WI38 (cell line): Measurements from ENCODE around the gene LIPJ.

ENCODE experiments used
- H3K4me3 ChIP-seq: 2 replicates; pipeline ENCODE4 v1.5.1; 2011; ENCODE audit warnings: low read depth, mild to moderate bottlenecking, control low read depth, low read length
- TF ChIP-seq, protein P1 (sequence below): IDR thresholded peaks from 2 replicates; pipeline ENCODE4 v1.5.1; 2012; ENCODE audit warnings: low read depth, mild to moderate bottlenecking, control low read depth, low read length

LIPJ gene

DNA sequence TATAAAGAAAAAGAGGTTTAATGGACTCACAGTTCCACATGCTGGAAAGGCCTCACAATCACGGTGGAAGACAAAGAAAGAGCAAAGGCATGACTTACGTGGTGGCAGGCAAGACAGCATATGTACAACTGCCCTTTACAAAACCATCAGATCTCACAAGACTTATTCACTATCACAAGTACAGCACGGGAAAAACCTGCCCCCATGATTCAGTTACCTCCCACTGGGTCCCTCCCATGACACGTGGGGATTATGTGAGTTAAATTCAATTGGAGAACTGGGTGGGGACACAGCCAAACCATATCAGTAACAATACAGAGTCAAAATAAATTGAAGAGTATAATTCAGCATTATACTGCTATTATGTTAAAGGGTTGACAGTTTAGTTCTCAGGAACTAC lies 41.2 kb upstream of the LIPJ start:
- no peak overlapping the region for H3K4me3 ChIP-seq
- TF ChIP-seq, protein P1, sequence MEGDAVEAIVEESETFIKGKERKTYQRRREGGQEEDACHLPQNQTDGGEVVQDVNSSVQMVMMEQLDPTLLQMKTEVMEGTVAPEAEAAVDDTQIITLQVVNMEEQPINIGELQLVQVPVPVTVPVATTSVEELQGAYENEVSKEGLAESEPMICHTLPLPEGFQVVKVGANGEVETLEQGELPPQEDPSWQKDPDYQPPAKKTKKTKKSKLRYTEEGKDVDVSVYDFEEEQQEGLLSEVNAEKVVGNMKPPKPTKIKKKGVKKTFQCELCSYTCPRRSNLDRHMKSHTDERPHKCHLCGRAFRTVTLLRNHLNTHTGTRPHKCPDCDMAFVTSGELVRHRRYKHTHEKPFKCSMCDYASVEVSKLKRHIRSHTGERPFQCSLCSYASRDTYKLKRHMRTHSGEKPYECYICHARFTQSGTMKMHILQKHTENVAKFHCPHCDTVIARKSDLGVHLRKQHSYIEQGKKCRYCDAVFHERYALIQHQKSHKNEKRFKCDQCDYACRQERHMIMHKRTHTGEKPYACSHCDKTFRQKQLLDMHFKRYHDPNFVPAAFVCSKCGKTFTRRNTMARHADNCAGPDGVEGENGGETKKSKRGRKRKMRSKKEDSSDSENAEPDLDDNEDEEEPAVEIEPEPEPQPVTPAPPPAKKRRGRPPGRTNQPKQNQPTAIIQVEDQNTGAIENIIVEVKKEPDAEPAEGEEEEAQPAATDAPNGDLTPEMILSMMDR, result no peak

DNA sequence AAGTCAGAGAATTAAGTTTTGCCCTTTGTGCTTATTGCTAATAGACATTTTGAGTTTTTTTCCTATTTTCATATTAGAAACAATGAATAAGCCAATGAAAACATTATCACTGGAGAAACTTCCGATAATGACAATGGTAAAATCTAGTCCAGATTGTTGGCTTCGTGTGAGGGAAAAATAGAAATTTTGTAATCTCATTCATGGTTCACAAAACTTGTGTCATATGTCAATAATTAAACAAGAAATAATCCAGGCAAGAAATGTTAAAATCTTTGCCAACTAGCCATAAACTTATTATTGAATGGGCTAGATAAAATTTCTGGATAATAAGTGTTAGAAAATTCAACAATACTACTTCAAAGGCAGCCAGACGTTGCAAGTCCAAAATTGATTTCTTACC lies 40.1 kb upstream of the LIPJ start:
- TF ChIP-seq, protein P1, result no peak
- no peak overlapping the region for H3K4me3 ChIP-seq

DNA sequence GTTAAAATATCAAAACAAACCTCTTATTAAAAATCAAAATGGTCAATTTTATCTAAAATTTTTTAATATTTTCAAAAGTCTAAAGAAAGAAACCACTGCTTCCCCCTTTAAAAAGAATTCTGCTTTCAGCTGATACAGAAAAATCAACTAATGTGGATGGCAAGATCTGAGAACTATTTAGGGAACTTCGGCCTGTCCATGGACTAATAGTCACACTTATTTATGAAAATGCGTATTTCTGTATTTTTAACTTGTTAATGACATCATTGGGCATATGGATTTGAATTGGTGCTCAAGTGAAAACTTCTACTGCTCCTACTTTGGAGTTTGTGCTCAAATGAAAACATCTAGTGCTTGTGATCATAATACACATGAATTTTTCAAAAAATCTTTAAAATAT lies 35.3 kb upstream of the LIPJ start:
- H3K4me3 ChIP-seq, result no peak overlapping the region
- TF ChIP-seq, protein P1, result no peak

DNA sequence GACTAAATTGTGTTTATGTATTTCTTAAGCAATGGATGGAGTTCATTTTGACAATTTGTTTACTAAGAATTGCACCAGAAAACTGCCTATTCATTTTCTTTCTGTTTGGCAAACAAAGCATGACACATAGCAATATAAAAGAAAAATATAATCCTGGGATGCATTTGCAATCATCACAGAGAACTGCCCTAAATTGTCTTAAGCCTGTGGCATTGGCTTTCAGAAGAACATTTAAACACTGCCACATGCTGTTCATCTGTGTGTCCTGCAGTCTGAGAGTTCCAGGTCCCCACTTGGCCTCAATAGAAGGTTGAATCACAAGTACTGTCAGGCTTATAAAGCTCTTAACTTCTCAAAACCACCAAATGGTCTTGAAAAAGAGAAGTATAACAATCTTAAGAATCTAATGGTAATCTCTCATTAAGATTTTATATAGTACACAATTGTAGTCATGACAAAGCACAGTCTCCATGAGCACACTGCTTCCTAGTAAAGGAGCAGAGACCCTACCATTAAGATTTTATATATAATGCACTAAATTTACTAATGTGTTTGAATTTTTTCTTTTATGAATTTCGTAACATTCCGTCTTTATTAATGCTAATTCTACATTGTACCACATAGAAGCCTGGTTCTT lies 33.3 kb upstream of the LIPJ start:
- H3K4me3 ChIP-seq, result no peak overlapping the region
- TF ChIP-seq, protein P1, result peak; percentile 68

DNA sequence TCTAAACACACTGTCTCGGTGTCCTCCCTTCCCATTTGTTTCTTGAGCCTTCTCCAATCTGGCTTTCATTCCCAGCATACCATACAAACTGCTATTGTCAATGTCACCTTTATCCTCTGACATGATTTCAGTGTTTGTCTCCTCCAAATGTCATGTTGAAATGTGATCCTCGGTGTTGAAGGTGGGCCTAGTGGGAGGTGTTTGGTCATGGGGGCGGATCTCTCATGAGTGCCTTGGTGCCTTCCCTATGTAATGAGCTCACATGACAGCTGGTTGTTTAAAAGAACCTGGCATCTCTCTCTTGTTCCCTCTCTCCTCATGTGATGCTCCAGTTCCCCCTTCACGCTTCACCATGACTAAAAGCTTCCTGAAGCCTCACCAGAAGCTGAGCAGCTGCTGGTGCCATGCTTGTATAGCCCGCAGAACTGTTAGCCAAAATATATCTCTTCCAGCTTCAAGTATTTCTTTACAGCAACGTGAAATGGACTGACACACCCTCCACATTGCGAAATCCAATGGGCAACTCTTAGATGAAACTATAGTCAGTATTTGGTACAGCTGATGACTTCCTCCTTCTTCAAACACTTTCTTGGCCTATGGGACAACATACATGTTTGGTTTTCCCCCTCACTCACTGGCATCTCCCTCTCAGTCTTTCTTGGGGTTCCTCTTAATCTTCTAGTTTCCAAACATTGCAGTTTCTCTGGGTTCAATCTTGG lies 31.2 kb upstream of the LIPJ start:
- TF ChIP-seq, protein P1, result no peak
- no peak overlapping the region for H3K4me3 ChIP-seq

DNA sequence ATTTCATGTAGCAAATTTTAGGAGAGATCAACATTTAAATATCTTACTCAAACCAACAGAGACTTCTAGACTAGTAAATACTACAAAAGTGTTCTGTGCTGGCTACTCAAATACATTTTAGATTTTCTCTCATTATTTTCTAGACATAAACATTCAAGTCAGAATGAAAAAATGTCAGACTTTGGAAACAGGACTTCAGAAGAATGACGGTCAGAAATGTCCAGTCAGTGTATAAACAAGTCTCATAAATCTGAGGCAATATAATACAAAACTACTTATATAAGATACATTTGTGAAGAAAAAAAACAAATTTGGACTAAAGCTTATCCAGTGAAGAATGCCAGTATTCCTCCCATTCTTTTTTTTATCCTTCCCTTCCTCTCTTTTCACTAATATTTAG lies 29.3 kb upstream of the LIPJ start:
- TF ChIP-seq, protein P1, result no peak
- no peak overlapping the region for H3K4me3 ChIP-seq

DNA sequence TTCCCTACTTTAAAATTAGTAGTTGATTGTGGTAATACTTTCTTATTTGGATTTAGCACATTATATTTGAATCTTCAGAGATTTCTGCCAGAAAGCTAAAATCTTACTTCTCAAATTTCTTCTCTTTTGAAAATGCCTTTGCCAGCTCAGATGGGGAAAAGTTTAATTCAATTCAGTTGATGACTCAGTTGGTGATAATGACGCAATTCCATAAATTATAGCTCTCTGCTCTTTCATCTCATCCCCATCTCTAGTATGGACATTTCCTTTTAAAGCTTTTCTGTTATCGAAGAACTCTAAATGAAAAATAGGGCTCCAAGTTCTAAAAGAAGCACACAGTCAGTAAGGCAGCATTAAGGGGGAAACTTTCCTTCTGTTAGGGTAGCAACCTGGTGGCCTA lies 28.9 kb upstream of the LIPJ start:
- TF ChIP-seq, protein P1, result no peak

More for the DNA sequence above, 28.9 kb upstream of the LIPJ start:
- no peak overlapping the region for H3K4me3 ChIP-seq
